Mesendoderm (in vitro differentiated cells): ENCODE measurements around the gene CRABP2.

ENCODE experiments used
- DNase-seq: peaks from one replicate; pipeline ENCODE4 v3.0.0; 2013
- H2AK5ac ChIP-seq: 2 replicates; pipeline ENCODE4 v1.6.1; 2013; ENCODE audit warnings: low read length, inconsistent platforms
- H2BK120ac ChIP-seq: 2 replicates; pipeline ENCODE4 v1.6.1; 2013; ENCODE audit warnings: low read depth, mild to moderate bottlenecking, low read length, moderate library complexity, mixed read lengths
- H2BK15ac ChIP-seq: replicated peaks from 2 replicates; pipeline ENCODE4 v1.6.1; 2013; ENCODE audit warnings: low read depth, mild to moderate bottlenecking, moderate library complexity
- H2BK5ac ChIP-seq: 2 replicates; pipeline ENCODE4 v1.6.1; 2013; ENCODE audit warnings: low read length, inconsistent platforms
- H3K18ac ChIP-seq: 2 replicates; pipeline ENCODE4 v1.6.1; 2013; ENCODE audit warnings: mild to moderate bottlenecking, low read length, mixed read lengths
- H3K23ac ChIP-seq: one replicate; pipeline ENCODE4 v1.6.1; 2013; ENCODE audit warnings: low read length
- H3K27ac ChIP-seq: 2 replicates; pipeline ENCODE4 v1.5.1; 2013; ENCODE audit warnings: low read depth, mild to moderate bottlenecking, inconsistent platforms, low read length, moderate library complexity
- H3K27me3 ChIP-seq: 2 replicates; pipeline ENCODE4 v1.6.1; 2013; ENCODE audit warnings: low read length, control low read depth, mild to moderate bottlenecking, inconsistent platforms; ENCODE audit not compliant: insufficient read depth, poor library complexity
- H3K36me3 ChIP-seq: 2 replicates; pipeline ENCODE4 v1.6.1; 2013; ENCODE audit warnings: low read length, inconsistent platforms; ENCODE audit not compliant: control insufficient read depth, insufficient read depth
- H3K4ac ChIP-seq: one replicate; pipeline ENCODE4 v1.6.1; 2013; ENCODE audit warnings: low read depth, mild to moderate bottlenecking, low read length, moderate library complexity
- H3K4me1 ChIP-seq: 2 replicates; pipeline ENCODE4 v1.6.1; 2013; ENCODE audit warnings: low read depth, low read length, inconsistent platforms; ENCODE audit not compliant: control insufficient read depth
- H3K4me2 ChIP-seq: 2 replicates; pipeline ENCODE4 v1.6.1; 2013; ENCODE audit warnings: low read length
- H3K4me3 ChIP-seq: 2 replicates; pipeline ENCODE4 v1.5.1; 2013; ENCODE audit warnings: mild to moderate bottlenecking, low read length
- H3K56ac ChIP-seq: one replicate; pipeline ENCODE4 v1.6.1; 2013; ENCODE audit warnings: low read length
- H3K79me1 ChIP-seq: 2 replicates; pipeline ENCODE4 v1.6.1; 2013; ENCODE audit warnings: low read length, inconsistent platforms
- H3K79me2 ChIP-seq: 2 replicates; pipeline ENCODE4 v1.6.1; 2013; ENCODE audit warnings: mild to moderate bottlenecking, low read length; ENCODE audit not compliant: control insufficient read depth, insufficient read depth
- H3K9ac ChIP-seq: 2 replicates; pipeline ENCODE4 v1.6.1; 2013; ENCODE audit warnings: low read length, inconsistent platforms
- H4K5ac ChIP-seq: one replicate; pipeline ENCODE4 v1.6.1; 2013; ENCODE audit warnings: low read length
- H4K8ac ChIP-seq: one replicate; pipeline ENCODE4 v1.6.1; 2013; ENCODE audit warnings: low read depth, mild to moderate bottlenecking, control low read depth, low read length, moderate library complexity
- WGBS: extraction: QIAGEN DNeasy Blood & Tissue Kit; methylation state at CpG from one replicate; pipeline ENCODE4 v1.1.7; 2013; ENCODE audit warnings: low lambda C conversion rate, missing lambda C conversion rate; ENCODE audit not compliant: insufficient coverage; ENCODE audit errors: extremely low coverage; 5-methylcytosine and 5-hydroxymethylcytosine counted together

CRABP2 gene

GRCh38 chr1:156690675-156691036 is 14.7 kb downstream of the CRABP2 start:
- Histone ChIP-seq H3K4me2 (no peak overlapping the region), H2AK5ac (no peak overlapping the region), H3K27me3 (no peaks in the 10 kb centered on the region), H3K79me2 (no peaks in the 10 kb centered on the region), H3K4me1 (peaks cover 31% of the 10 kb centered on the region), H3K4me3 (no peak overlapping the region), H3K27ac (no peak overlapping the region), H4K8ac (no peak overlapping the region), H3K36me3 (no peaks in the 10 kb centered on the region), H3K4ac (no peak overlapping the region), H3K9ac (no peak overlapping the region), H3K56ac (peak overlapping the region; percentile 31), H3K23ac (no peak overlapping the region), H2BK120ac (no peak overlapping the region), H4K5ac (no peak overlapping the region), H3K79me1 (no peaks in the 10 kb centered on the region), H3K18ac (peak overlapping the region; percentile 4), H2BK15ac (no peak overlapping the region), H2BK5ac (no peak overlapping the region)
- WGBS: no CpG with 5 or more reads among the region's 8 CpGs
- no peak for DNase-seq

- H4K8ac ChIP-seq: no peak overlapping the region
- H3K27ac ChIP-seq: no peak overlapping the region
- no CpG with 5 or more reads among the region's 10 CpGs for WGBS
- H3K79me2 ChIP-seq: no peaks in the 10 kb centered on the region
- H3K27me3 ChIP-seq: no peaks in the 10 kb centered on the region
- no peaks in the 10 kb centered on the region for H3K36me3 ChIP-seq
- no peak overlapping the region for H3K4ac ChIP-seq
- H3K4me2 ChIP-seq: peak overlapping the region; percentile 30
- no peak overlapping the region for H2BK5ac ChIP-seq
- H3K18ac ChIP-seq: no peak overlapping the region
- DNase-seq: peak; percentile 63
- peak overlapping the region; percentile 52 for H3K9ac ChIP-seq
- H3K79me1 ChIP-seq: no peaks in the 10 kb centered on the region
- no peak overlapping the region for H3K4me3 ChIP-seq
- H3K56ac ChIP-seq: peak overlapping the region; percentile 70
- no peak overlapping the region for H2BK15ac ChIP-seq
- peaks cover 31% of the 10 kb centered on the region for H3K4me1 ChIP-seq
- H4K5ac ChIP-seq: no peak overlapping the region
- no peak overlapping the region for H2AK5ac ChIP-seq
- H2BK120ac ChIP-seq: no peak overlapping the region
- no peak overlapping the region for H3K23ac ChIP-seq
Measured at GRCh38 chr1:156689953-156690674, 15.3 kb downstream of the CRABP2 start.

GRCh38 chr1:156689035-156689952 is 16.1 kb downstream of the CRABP2 start:
- Histone ChIP-seq H4K8ac (no peak overlapping the region), H3K27ac (no peak overlapping the region), H2BK5ac (no peak overlapping the region), H3K9ac (peak overlapping the region; percentile 52), H3K79me2 (no peaks in the 10 kb centered on the region), H3K4ac (peak overlapping the region; percentile 10), H2BK15ac (no peak overlapping the region), H3K36me3 (no peaks in the 10 kb centered on the region), H3K27me3 (no peaks in the 10 kb centered on the region), H3K4me2 (peak overlapping the region; percentile 30), H3K79me1 (no peaks in the 10 kb centered on the region), H2AK5ac (no peak overlapping the region), H3K56ac (peak overlapping the region; percentile 76), H2BK120ac (no peak overlapping the region), H3K23ac (no peak overlapping the region), H4K5ac (no peak overlapping the region), H3K4me1 (peaks cover 28% of the 10 kb centered on the region), H3K4me3 (no peak overlapping the region), H3K18ac (no peak overlapping the region)
- WGBS: no CpG with 5 or more reads among the region's 23 CpGs
- peak; percentile 93 for DNase-seq

GRCh38 chr1:156684227-156684782 is 21.1 kb downstream of the CRABP2 start:
- no peak overlapping the region for H3K9ac ChIP-seq
- H3K4me1 ChIP-seq: no peaks in the 10 kb centered on the region
- H2BK5ac ChIP-seq: no peak overlapping the region
- no peak overlapping the region for H2BK15ac ChIP-seq
- WGBS: no CpG with 5 or more reads among the region's 5 CpGs
- H4K5ac ChIP-seq: no peak overlapping the region
- H2BK120ac ChIP-seq: no peak overlapping the region
- no peak overlapping the region for H3K4ac ChIP-seq
- no peaks in the 10 kb centered on the region for H3K27me3 ChIP-seq
- H3K4me3 ChIP-seq: no peak overlapping the region
- H3K27ac ChIP-seq: no peak overlapping the region
- no peak overlapping the region for H3K56ac ChIP-seq
- no peak overlapping the region for H3K23ac ChIP-seq
- H2AK5ac ChIP-seq: no peak overlapping the region
- no peaks in the 10 kb centered on the region for H3K79me1 ChIP-seq
- no peak overlapping the region for H3K18ac ChIP-seq
- no peaks in the 10 kb centered on the region for H3K36me3 ChIP-seq
- DNase-seq: no peak
- H3K4me2 ChIP-seq: no peak overlapping the region
- no peaks in the 10 kb centered on the region for H3K79me2 ChIP-seq
- H4K8ac ChIP-seq: no peak overlapping the region

- Histone ChIP-seq H3K4me1 (no peaks in the 10 kb centered on the region), H3K4me2 (no peak overlapping the region), H3K36me3 (no peaks in the 10 kb centered on the region), H3K79me2 (no peaks in the 10 kb centered on the region), H2BK5ac (no peak overlapping the region), H2AK5ac (no peak overlapping the region), H3K9ac (no peak overlapping the region), H3K18ac (no peak overlapping the region), H3K4ac (no peak overlapping the region), H3K79me1 (no peaks in the 10 kb centered on the region), H2BK120ac (no peak overlapping the region), H2BK15ac (no peak overlapping the region), H3K56ac (peak overlapping the region; percentile 71), H3K4me3 (no peak overlapping the region), H3K27me3 (no peaks in the 10 kb centered on the region), H3K27ac (no peak overlapping the region), H4K8ac (no peak overlapping the region), H3K23ac (no peak overlapping the region), H4K5ac (no peak overlapping the region)
- WGBS: no CpG with 5 or more reads among the region's 5 CpGs
- DNase-seq: peak; percentile 82
Measured at GRCh38 chr1:156682166-156682890, 23.1 kb downstream of the CRABP2 start.
